Right hindlimb (tissue), 1 donor: ENCODE data around the gene SPATA2.
"Not testable (repeated sequence)": the region's sequence is repeated elsewhere in the genome, so short reads cannot be mapped to it uniquely, and the experiment has no call there.

Source experiments
- DNase-seq: peaks from one replicate; pipeline ENCODE4 v3.0.0-alpha.2; 2018

The SPATA2 gene, protein sequence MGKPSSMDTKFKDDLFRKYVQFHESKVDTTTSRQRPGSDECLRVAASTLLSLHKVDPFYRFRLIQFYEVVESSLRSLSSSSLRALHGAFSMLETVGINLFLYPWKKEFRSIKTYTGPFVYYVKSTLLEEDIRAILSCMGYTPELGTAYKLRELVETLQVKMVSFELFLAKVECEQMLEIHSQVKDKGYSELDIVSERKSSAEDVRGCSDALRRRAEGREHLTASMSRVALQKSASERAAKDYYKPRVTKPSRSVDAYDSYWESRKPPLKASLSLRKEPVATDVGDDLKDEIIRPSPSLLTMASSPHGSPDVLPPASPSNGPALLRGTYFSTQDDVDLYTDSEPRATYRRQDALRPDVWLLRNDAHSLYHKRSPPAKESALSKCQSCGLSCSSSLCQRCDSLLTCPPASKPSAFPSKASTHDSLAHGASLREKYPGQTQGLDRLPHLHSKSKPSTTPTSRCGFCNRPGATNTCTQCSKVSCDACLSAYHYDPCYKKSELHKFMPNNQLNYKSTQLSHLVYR

DNA sequence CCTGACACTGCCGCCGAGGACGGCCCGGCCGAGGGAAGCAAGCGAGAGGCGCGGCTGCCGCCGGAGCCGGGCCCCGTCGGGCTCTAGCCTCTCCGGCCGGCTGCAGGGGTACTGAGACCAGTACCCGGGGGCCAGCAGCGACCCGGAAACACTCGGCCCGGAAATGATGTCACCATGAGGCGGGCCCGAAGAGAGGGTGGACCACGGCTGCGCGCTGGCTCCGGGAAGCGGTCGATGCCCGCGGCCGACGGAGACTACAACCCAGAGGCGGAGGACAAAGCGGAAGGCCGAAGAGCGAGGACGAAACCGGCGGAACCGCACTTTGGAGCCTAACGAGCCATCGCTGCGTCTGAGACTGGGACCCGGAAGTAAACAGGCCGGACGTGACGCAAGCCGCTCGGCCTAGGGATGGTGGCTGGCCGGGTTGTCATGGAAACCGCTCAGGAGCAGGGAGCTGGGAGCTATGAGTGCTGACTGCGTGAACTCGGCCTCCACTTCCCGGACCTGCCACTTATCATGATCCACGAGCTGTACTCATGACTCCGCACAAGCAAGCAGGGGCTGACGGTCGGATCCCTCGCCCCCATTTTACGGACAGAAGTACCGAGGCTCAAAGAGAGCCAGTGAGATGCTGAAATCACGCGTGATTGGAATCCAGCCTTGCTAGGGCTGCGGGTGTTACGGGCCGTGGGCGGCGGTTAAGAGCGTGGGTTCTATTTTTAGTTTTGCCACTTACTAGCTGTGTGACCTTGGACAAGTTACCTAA is at the start of gene SPATA2:
TSS of gene SPATA2 (minus strand) at position 150 of the 766 bp plus-strand sequence. CDS start 7,039 bp downstream, outside the sequence.
- peak; percentile 95 for DNase-seq

GRCh38 chr20:49961413-49961812 is 46.1 kb upstream of the SPATA2 start:
- no peak for DNase-seq

GRCh38 chr20:49957089-49957938 is 42.0 kb upstream of the SPATA2 start:
- DNase-seq, result not testable (repeated sequence)

- no peak for DNase-seq
These were observed 41.4 kb upstream of the SPATA2 start for GRCh38 chr20:49956689-49957088.

GRCh38 chr20:49955830-49956396 is 40.6 kb upstream of the SPATA2 start:
- not testable (repeated sequence) for DNase-seq

DNA sequence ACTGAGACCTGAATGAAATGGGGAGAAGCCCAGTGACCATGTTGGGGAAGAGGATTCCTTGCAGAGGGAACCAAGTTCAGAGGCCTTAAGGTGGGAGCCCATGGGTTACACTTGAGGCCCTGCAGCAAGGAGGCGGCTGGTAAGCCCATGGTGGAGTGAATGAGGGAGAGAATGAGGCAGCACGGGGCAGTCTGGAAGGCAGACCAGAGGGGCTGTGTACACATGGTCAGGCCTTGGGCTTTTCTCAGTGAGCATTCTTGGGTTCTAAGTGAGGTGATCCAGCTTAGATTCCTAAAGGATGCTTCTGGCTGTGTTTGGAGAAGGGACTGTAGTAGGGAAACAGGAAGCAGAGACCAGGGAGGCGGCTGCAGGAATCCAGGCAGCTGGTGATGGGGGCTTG is 39.8 kb upstream of the SPATA2 start:
- DNase-seq, result no peak

DNA sequence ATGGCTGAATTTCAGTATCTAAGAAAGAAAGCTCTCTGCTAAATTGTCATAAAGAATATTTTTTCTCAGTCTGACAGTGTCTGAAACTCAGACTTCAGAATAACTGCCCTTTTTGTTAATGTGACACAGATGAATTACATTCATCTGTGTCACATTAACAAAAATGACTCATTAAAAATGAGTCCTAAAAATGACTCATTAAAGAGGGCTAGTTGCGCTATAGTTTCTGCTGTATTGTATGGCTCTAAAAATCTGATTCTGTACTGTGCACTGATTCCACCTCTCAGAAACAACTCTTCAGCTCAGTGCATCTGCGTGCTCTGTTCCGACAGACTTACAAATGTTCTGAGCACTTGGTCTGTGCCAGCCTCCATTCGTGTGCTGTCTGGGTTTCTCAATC is 35.8 kb upstream of the SPATA2 start:
- no peak for DNase-seq

GRCh38 chr20:49948809-49949507 is 33.6 kb upstream of the SPATA2 start:
- DNase-seq, result no peak

GRCh38 chr20:49948178-49948577 is 32.8 kb upstream of the SPATA2 start:
- DNase-seq, result no peak

- DNase-seq, result no peak
These were observed 30.6 kb upstream of the SPATA2 start for GRCh38 chr20:49945701-49946477.

GRCh38 chr20:49945306-49945700 is 30.0 kb upstream of the SPATA2 start:
- DNase-seq, result no peak

- DNase-seq, result no peak
These were observed 27.6 kb upstream of the SPATA2 start for GRCh38 chr20:49942942-49943341.

DNA sequence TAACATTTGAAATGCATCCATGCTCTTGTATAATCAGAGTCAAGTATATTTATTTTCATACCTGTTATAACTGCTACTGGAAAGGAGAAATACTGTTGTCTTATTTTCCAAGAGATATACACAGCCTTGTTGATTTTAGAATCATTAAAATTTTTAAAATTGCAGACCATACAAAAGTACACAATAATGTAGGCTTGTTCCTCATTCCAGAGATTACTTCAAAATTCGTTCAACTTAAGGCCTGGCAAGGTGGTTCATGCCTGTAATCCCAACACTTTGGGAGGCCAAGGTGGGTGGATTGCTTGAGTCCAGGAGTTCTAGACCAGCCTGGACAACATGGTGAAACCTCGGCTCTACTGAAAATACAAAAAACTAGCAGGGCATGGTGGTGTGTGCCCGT is 27.0 kb upstream of the SPATA2 start:
- no peak for DNase-seq

DNA sequence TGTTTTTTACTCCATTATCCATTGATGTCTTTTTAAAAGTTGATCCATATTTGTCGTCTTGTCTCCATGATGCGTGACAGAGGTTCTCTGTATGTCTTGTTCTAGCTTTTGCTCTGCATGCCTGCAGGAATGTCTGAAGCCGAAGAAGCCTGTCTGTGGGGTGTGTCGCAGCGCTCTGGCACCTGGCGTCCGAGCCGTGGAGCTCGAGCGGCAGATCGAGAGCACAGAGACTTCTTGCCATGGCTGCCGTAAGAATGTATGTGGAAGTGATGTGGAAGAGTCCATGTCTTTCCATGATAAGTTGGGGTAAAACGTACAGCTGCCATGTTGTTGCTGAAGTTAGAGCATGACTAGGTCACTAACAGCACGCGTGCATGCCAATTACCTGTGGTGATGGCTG is 26.1 kb upstream of the SPATA2 start:
- no peak for DNase-seq

- peak; percentile 82 for DNase-seq
These were observed 23.1 kb upstream of the SPATA2 start for GRCh38 chr20:49938173-49939163.

DNA sequence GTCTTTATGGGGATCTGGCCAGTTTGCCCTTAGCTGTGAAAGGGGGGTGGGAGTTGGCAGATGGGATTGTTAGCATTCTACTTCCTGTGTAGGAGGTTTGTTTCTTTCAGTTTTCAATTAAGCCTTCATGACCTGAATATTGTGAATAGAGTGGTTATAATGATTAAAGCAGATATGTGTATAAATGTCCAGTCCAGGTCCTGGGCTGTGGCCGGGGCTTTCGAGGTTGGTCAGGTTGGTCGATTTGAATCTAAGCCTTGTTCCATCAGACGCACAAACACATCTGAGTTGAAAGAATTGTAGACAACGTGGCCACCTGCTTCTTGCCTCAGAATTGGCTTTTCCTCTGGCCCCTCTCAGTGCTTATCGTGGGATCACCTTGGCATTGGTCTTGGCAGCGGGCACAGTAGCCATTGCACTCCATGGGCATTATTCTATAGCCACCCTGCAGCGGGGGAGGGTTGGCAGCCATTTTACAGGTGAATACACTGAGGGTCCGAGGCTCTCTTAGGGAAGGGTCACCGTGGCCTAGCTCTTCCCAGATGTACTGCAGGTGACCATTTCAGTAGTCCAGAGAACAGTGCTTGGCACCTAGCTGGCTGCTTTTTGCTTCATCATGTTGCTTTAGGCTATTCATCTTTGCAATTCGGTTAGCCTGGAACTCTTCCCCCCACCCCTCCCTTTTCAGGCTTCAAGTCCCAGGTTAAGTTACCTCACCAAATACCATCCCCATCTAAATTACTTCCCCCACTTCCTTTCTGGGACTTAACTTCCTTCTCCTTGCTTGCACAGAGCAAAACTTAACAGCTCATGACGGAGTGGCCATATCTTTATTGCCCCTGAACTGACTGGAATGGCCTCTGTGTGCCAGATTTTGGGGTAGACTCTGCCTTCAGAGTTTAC is 21.9 kb upstream of the SPATA2 start:
- no peak for DNase-seq

DNA sequence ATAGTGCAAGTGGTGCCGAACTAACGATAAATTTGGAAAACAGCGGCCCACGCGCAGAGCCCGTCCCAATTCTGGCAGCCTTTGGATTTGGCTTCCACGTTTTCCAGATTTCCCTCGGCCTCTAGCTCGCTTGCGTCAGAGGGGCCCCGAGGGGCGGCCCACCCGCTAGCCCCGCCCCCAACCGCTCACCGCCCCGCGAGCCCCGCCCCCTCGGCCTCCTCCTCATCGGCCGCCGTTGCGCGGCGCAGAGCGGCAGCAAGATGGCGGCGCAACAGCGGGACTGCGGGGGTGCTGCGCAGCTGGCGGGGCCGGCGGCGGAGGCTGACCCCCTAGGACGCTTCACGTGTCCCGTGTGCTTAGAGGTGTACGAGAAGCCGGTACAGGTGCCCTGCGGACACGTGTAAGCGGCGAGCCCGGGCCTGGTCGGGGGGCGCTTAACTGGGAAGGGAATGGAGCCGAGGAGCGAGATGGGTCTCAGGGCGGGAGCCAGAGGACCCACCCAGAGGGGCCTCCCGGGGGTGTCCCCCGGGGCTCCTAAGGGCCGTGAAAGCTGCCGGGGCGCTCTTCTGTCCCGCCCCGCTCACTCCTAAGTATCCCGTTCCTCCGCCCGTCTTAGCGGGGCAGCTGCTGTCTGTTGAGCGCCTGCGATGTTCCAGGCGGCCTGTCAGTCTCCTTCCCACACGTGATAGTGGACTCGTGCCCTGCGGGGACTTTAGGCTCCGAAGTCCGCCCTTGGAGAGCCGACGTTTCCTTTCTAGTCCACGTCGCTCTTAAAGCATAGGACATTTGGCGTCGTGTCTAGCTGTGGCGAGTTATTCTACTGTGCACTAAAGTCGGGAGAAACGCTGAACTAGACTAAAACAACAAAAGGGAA is 21.1 kb upstream of the SPATA2 start, which contains the start of gene RNF114:
TSS of gene RNF114 (plus strand) at position 245 of the 874 bp plus-strand sequence. CDS start at position 261, 16 bp downstream.
- peak; percentile 95 for DNase-seq
